Dedifferentiated amniotic fluid mesenchymal stem cell (primary cell): ENCODE results near the gene ISYNA1.

Experiments used
- DNase-seq: peaks from one replicate; pipeline ENCODE4 v3.0.0-alpha.2; 2016; ENCODE audit errors: extremely low spot score

ISYNA1 gene

GRCh38 chr19:18392417-18392816, 45.5 kb downstream of the ISYNA1 start:
- no peak for DNase-seq

GRCh38 chr19:18391509-18392075, 46.3 kb downstream of the ISYNA1 start:
- no peak for DNase-seq

GRCh38 chr19:18390065-18390907, 47.6 kb downstream of the ISYNA1 start:
- no peak for DNase-seq

GRCh38 chr19:18389726-18390064, 48.2 kb downstream of the ISYNA1 start:
- no peak for DNase-seq

- DNase-seq, result no peak
Observed at GRCh38 chr19:18388960-18389725, 48.8 kb downstream of the ISYNA1 start.

- DNase-seq, result no peak
Observed at GRCh38 chr19:18388100-18388959, 49.6 kb downstream of the ISYNA1 start.

GRCh38 chr19:18386543-18387271, 51.2 kb downstream of the ISYNA1 start:
- peak; percentile 50 for DNase-seq

GRCh38 chr19:18385675-18386542, 52.0 kb downstream of the ISYNA1 start, which contains the start of gene GDF15:
GDF15 (plus strand) TSS chr19:18386158; CDS start chr19:18386190, 32 bp downstream.
- no peak for DNase-seq

- DNase-seq, result no peak
Observed at GRCh38 chr19:18385359-18385674, 52.6 kb downstream of the ISYNA1 start.

GRCh38 chr19:18384775-18385174, 53.2 kb downstream of the ISYNA1 start:
- no peak for DNase-seq
